K562 (cell line): ENCODE measurements around the gene SCN1A. TPM values are rescaled to one million over a fixed set of nuclear protein-coding genes. Genes with fewer than 3 reads are reported as not detected.

Experiments used
- ATAC-seq: fragments of 200-7000 bp; cut with Tn5 transposase; 3 replicates; pipeline ENCODE4 v1.9.1; 2020; ENCODE audit warnings: moderate library complexity
- BruUV-seq: library from RNA; stranded (reverse); fragments of 400-500 nt; replicated peaks from 2 replicates; lab custom pipeline; 2021; lab: Mats Ljungman, UMichigan
- CTCF ChIA-PET: fragments of 300-600 bp; formaldehyde crosslinking; extraction: SDS; loops from one replicate; lab custom pipeline; 2021; ENCODE audit warnings: low intra/inter-chr PET ratio; lab: Yijun Ruan, JAX
- POLR2A ChIA-PET: fragments of 300-600, 350-650 bp; sonication (Branson Sonifier 250); formaldehyde crosslinking; extraction: SDS; loops from one replicate; lab custom pipeline; 2021; ENCODE audit warnings: antibody characterized with exemption, inconsistent platforms; lab: Yijun Ruan, JAX
- DNase-seq, 4 experiments: peaks; one replicate each; pipeline versions ENCODE4 v3.0.0 to v3.0.0-alpha.2; 2011 to 2018; ENCODE audit warnings: low spot score in 3 of 4, mixed read lengths in 3 of 4; ENCODE audit errors: extremely low read depth in 1 of 4
- FAIRE-seq: peaks from 2 replicates; lab custom pipeline; 2011; peaks lifted over from hg19 to GRCh38; lab: Jason Lieb, UNC
- H2AFZ ChIP-seq: 2 replicates; pipeline ENCODE4 v1.6.0; 2011; ENCODE audit warnings: low read depth, low read length, control low read depth, inconsistent platforms
- H3K27ac ChIP-seq: fragments of 200-600 bp; 3 replicates; pipeline ENCODE4 v1.8.0; 2011; ENCODE audit warnings: low read depth, mild to moderate bottlenecking, control low read depth, inconsistent platforms, low read length, moderate library complexity, mixed read lengths; ENCODE audit errors: extremely low read depth
- H3K27me3 ChIP-seq, 2 experiments: fragments of 300-600 bp in 1 of 2; 2 replicates in 1 of 2; 3 replicates in 1 of 2; pipeline versions ENCODE4 v1.6.0 to v1.8.0; 2011; ENCODE audit warnings: inconsistent platforms in 2 of 2, low read length in 2 of 2, mild to moderate bottlenecking in 1 of 2, mixed read lengths in 1 of 2, moderate library complexity in 1 of 2; ENCODE audit not compliant: control insufficient read depth in 2 of 2, insufficient read depth in 2 of 2
- H3K36me3 ChIP-seq: fragments of 300-600 bp; 3 replicates; pipeline ENCODE4 v1.8.0; 2011; ENCODE audit warnings: mild to moderate bottlenecking, low read length, inconsistent platforms; ENCODE audit not compliant: control insufficient read depth, insufficient read depth
- H3K4me1 ChIP-seq, 2 experiments: fragments of 200-600 bp in 1 of 2; replicated peaks in 1 of 2; 2 replicates in 1 of 2; 3 replicates in 1 of 2; pipeline versions ENCODE4 v1.5.1 to v1.8.0; 2011; ENCODE audit warnings: inconsistent platforms in 2 of 2, low read length in 2 of 2, mild to moderate bottlenecking in 1 of 2, mixed read lengths in 1 of 2, moderate library complexity in 1 of 2; ENCODE audit not compliant: control insufficient read depth in 2 of 2, insufficient read depth in 2 of 2
- H3K4me2 ChIP-seq: 2 replicates; pipeline ENCODE4 v1.6.1; 2011; ENCODE audit warnings: low read length, control low read depth, inconsistent platforms, mixed read lengths; ENCODE audit not compliant: insufficient read depth
- H3K4me3 ChIP-seq: fragments of 200-600 bp; sonication (generic), shearing (Covaris generic); 2 replicates; pipeline ENCODE4 v1.5.1; 2016; ENCODE audit warnings: control low read depth, inconsistent platforms
- H3K79me2 ChIP-seq: fragments of 200-600 bp; 3 replicates; pipeline ENCODE4 v1.8.0; 2011; ENCODE audit warnings: low read length, inconsistent platforms; ENCODE audit not compliant: control insufficient read depth, insufficient read depth
- H3K9ac ChIP-seq, 2 experiments: 2 replicates each; pipeline versions ENCODE4 v1.6.0 to v1.6.1; 2011; ENCODE audit warnings: low read depth in 2 of 2, low read length in 2 of 2, control low read depth in 1 of 2, inconsistent platforms in 1 of 2, mild to moderate bottlenecking in 1 of 2, mixed read lengths in 1 of 2; ENCODE audit not compliant: insufficient read depth in 1 of 2
- H3K9me1 ChIP-seq: one replicate; pipeline ENCODE4 v1.6.0; 2011; ENCODE audit warnings: inconsistent platforms, mild to moderate bottlenecking, low read length, moderate library complexity; ENCODE audit not compliant: control insufficient read depth, insufficient read depth
- H3K9me3 ChIP-seq: replicated peaks from 2 replicates; pipeline ENCODE4 v1.5.1; 2011; ENCODE audit warnings: low read depth, low read length, inconsistent platforms; ENCODE audit not compliant: control insufficient read depth, insufficient read depth
- H4K20me1 ChIP-seq: replicated peaks from 2 replicates; pipeline ENCODE4 v1.6.1; 2011; ENCODE audit warnings: low read length, inconsistent platforms, mixed read lengths; ENCODE audit not compliant: control insufficient read depth, insufficient read depth
- ATF7 ChIP-seq: fragments of 450-650 bp; IDR thresholded peaks from 2 replicates; pipeline ENCODE4 v1.7.1; 2014; ENCODE audit warnings: mild to moderate bottlenecking, moderate library complexity
- HIVEP1 ChIP-seq: fragments of 250-450 bp; sonication (Bioruptor Pico); IDR thresholded peaks from 2 replicates; pipeline ENCODE4 v1.4.0; 2020; ENCODE audit warnings: mild to moderate bottlenecking
- MBD2 ChIP-seq: sonication (generic); IDR thresholded peaks from 2 replicates; pipeline ENCODE4 v1.6.1; 2016; ENCODE audit warnings: low read depth, borderline replicate concordance
- NCOA6 ChIP-seq: fragments of 450-650 bp; IDR thresholded peaks from 2 replicates; pipeline ENCODE4 v1.6.1; 2017; ENCODE audit warnings: mild to moderate bottlenecking
- SETDB1 ChIP-seq: IDR thresholded peaks from one replicate; pipeline ENCODE4 v1.6.1; 2012; ENCODE audit warnings: low read length, control low read depth, inconsistent platforms
- SIX5 ChIP-seq, 2 experiments: IDR thresholded peaks; 2 replicates each; pipeline ENCODE4 v1.6.1; 2011; ENCODE audit warnings: low read length in 2 of 2, borderline replicate concordance in 1 of 2, low read depth in 1 of 2, mild to moderate bottlenecking in 1 of 2, moderate library complexity in 1 of 2; ENCODE audit not compliant: insufficient read depth in 1 of 2
- TEAD4 ChIP-seq, 2 experiments: sonication (generic) in 1 of 2; formaldehyde crosslinking in 1 of 2; IDR thresholded peaks; 2 replicates each; pipeline versions ENCODE4 v1.6.1 to v1.8.0; 2012 to 2022; ENCODE audit warnings: borderline replicate concordance in 1 of 2, inconsistent platforms in 1 of 2, low read length in 1 of 2, mild to moderate bottlenecking in 1 of 2, missing genetic modification reagents in 1 of 2
- U2AF1 ChIP-seq: fragments of 200-400 bp; formaldehyde crosslinking; optimal IDR thresholded peaks from 2 replicates; pipeline ENCODE3; 2017; ENCODE audit warnings: mild to moderate bottlenecking, low read depth, low read length, moderate library complexity
- ZBED1 ChIP-seq: IDR thresholded peaks from 2 replicates; pipeline ENCODE4 v1.6.1; 2014
- ZNF140 ChIP-seq: fragments of 250-450 bp; sonication (Bioruptor Pico); IDR thresholded peaks from 2 replicates; pipeline ENCODE4 v1.8.0; 2021; ENCODE audit warnings: moderate library complexity, mild to moderate bottlenecking, inconsistent platforms
- ZNF76 ChIP-seq: fragments of 250-450 bp; sonication (Bioruptor Pico); IDR thresholded peaks from 2 replicates; pipeline ENCODE4 v1.4.0; 2020; ENCODE audit warnings: mild to moderate bottlenecking, moderate library complexity, borderline replicate concordance
- WGBS: fragments of 100-300 bp; shearing (Covaris generic); methylation state at CpG from one replicate; pipeline ENCODE4 v1.1.6; 2016; ENCODE audit warnings: low coverage, mixed read lengths; ENCODE audit not compliant: insufficient coverage; ENCODE audit errors: missing lambda C conversion rate; 5-methylcytosine and 5-hydroxymethylcytosine counted together
- in situ Hi-C: fragments of 300-500 bp; cut with MboI; formaldehyde crosslinking; loops from 4 replicates; pipeline ENCODE4 v1.15.0; 2018; ENCODE audit warnings: inconsistent platforms, mixed read lengths
- intact Hi-C: fragments of 100-400 bp; cut with micrococcal nuclease; formaldehyde crosslinking; loops from 2 replicates; pipeline ENCODE4 v1.14.2; 2022
- polyA plus RNA-seq, 8 experiments: library from polyadenylated mRNA; depleted of rRNA in 4 of 8; stranded (reverse) in 5 of 8; unstranded in 3 of 8; fragments of >200 nt; fragmentation: Nextera tagmentation in 2 of 8; fragmentation: Illumina TruSeq in 1 of 8; extraction: Ambion mirVana in 2 of 8; extraction: Trizol in 1 of 8; gene quantifications; 2 replicates each; pipeline versions ENCODE4 v1.2.1 to v1.2.3, GENCODE V29; 2011 to 2014; ENCODE audit warnings: inconsistent platforms in 1 of 8, missing spikeins in 1 of 8
- total RNA-seq, 7 experiments: library from RNA; depleted of rRNA in 6 of 7; stranded (reverse); fragments of >200 nt in 6 of 7; fragmentation: Illumina TruSeq in 2 of 7; extraction: Trizol in 2 of 7; gene quantifications; 2 replicates each; pipeline versions ENCODE4 v1.2.1 to v1.2.3, GENCODE V29; 2011 to 2021; ENCODE audit warnings: low replicate concordance in 1 of 7
- TF ChIP-seq, protein P1 (sequence below): IDR thresholded peaks from 2 replicates; pipeline ENCODE4 v1.6.1; 2011; ENCODE audit warnings: borderline replicate concordance, low read depth, mild to moderate bottlenecking, moderate library complexity, low read length; ENCODE audit not compliant: insufficient read depth, poor library complexity, severe bottlenecking
- TF ChIP-seq, protein P2 (sequence below), 3 experiments: fragments of 200-800 bp in 1 of 3; fragments of 250-450 bp in 1 of 3; fragments of 450-650 bp in 1 of 3; sonication (Bioruptor Pico) in 1 of 3; sonication (Bioruptor generic) in 1 of 3; formaldehyde crosslinking in 1 of 3; IDR thresholded peaks; 2 replicates each; pipeline versions ENCODE4 v1.6.1 to v1.8.0; 2016 to 2022; ENCODE audit warnings: mild to moderate bottlenecking in 2 of 3, missing genetic modification characterization in 2 of 3, missing compliant biosample characterization in 1 of 3, moderate library complexity in 1 of 3

Gene SCN1A
- total and polyA plus RNA-seq, 9 of the 15 experiments (the other 6 are each of a cell fraction or from before 2014, with no cell fraction given), result not detected

DNA sequence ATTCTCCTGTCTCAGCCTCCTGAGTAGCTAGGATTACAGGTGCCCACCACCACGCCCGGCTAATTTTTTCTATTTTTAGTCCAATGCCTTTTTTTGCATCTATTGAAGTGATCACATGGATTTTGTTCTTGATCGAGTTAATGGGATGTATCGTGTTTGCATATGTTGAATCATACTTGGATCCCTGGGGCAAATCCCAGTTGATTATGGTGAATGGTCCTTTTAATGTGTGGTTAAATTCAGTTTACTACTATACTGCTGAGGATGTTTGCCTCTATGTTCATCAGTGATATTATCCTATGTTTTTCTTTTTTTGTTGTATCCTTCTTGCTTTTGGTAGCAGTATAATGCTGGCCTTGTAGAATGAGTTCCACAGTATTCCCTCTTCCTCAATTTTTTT is 166.0 kb downstream of the SCN1A start:
- no peak overlapping the region for H3K27ac ChIP-seq
- 21% methylated on average over 4 of the region's 4 CpGs for WGBS
- no peak overlapping the region for H3K4me2 ChIP-seq
- FAIRE-seq (no peak), DNase-seq (no peak), ATAC-seq (no peak)
- H3K9me1 ChIP-seq, result no peaks in the 10 kb centered on the region
- H3K27me3 ChIP-seq, result no peaks in the 10 kb centered on the region; a peak in 1 of 5 replicates
- H3K36me3 ChIP-seq, result no peaks in the 10 kb centered on the region
- BruUV-seq, result no TSS peak
- no peaks in the 10 kb centered on the region; the same call in 1 of the 2 replicates for H3K9me3 ChIP-seq
- no peaks in the 10 kb centered on the region for H4K20me1 ChIP-seq
- H3K79me2 ChIP-seq, result no peaks in the 10 kb centered on the region
- H3K4me3 ChIP-seq, result no peak overlapping the region
- in situ Hi-C loops (no loop called here), intact Hi-C loops (no loop called here)
- no peak overlapping the region for H2AFZ ChIP-seq
- ChIA-PET CTCF (no interaction called here), POLR2A (no interaction called here)
- TF ChIP-seq U2AF1 (no peak), ZBED1 (no peak), ZNF76 (CRISPR knock-in tag) (no peak), NCOA6 (no peak), SETDB1 (no peak), MBD2 (no peak), ZNF140 (CRISPR knock-in tag) (no peak), HIVEP1 (CRISPR knock-in tag) (no peak), TEAD4 (IDR thresholded peaks at IDR 0.05; ENCODE audit: low read length) (no peak), TEAD4 (CRISPR knock-in tag; IDR thresholded peaks at IDR 0.05; ENCODE audit: borderline replicate concordance) (no peak), SIX5 (IDR thresholded peaks at IDR 0.05; ENCODE audit: borderline replicate concordance in 1 of 2, insufficient read depth in 1 of 2, low read depth in 1 of 2, low read length in 2 of 2) (no peak), ATF7 (no peak)
- TF ChIP-seq, protein P1, sequence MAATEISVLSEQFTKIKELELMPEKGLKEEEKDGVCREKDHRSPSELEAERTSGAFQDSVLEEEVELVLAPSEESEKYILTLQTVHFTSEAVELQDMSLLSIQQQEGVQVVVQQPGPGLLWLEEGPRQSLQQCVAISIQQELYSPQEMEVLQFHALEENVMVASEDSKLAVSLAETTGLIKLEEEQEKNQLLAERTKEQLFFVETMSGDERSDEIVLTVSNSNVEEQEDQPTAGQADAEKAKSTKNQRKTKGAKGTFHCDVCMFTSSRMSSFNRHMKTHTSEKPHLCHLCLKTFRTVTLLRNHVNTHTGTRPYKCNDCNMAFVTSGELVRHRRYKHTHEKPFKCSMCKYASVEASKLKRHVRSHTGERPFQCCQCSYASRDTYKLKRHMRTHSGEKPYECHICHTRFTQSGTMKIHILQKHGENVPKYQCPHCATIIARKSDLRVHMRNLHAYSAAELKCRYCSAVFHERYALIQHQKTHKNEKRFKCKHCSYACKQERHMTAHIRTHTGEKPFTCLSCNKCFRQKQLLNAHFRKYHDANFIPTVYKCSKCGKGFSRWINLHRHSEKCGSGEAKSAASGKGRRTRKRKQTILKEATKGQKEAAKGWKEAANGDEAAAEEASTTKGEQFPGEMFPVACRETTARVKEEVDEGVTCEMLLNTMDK, result no peak
- TF ChIP-seq, protein P2, sequence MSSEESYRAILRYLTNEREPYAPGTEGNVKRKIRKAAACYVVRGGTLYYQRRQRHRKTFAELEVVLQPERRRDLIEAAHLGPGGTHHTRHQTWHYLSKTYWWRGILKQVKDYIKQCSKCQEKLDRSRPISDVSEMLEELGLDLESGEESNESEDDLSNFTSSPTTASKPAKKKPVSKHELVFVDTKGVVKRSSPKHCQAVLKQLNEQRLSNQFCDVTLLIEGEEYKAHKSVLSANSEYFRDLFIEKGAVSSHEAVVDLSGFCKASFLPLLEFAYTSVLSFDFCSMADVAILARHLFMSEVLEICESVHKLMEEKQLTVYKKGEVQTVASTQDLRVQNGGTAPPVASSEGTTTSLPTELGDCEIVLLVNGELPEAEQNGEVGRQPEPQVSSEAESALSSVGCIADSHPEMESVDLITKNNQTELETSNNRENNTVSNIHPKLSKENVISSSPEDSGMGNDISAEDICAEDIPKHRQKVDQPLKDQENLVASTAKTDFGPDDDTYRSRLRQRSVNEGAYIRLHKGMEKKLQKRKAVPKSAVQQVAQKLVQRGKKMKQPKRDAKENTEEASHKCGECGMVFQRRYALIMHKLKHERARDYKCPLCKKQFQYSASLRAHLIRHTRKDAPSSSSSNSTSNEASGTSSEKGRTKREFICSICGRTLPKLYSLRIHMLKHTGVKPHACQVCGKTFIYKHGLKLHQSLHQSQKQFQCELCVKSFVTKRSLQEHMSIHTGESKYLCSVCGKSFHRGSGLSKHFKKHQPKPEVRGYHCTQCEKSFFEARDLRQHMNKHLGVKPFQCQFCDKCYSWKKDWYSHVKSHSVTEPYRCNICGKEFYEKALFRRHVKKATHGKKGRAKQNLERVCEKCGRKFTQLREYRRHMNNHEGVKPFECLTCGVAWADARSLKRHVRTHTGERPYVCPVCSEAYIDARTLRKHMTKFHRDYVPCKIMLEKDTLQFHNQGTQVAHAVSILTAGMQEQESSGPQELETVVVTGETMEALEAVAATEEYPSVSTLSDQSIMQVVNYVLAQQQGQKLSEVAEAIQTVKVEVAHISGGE (CRISPR knock-in tag; IDR thresholded peaks at IDR 0.05), result no peak
- no peak overlapping the region for H3K9ac ChIP-seq
- no peaks in the 10 kb centered on the region for H3K4me1 ChIP-seq
